IPS-11a (cell line): ENCODE data around the gene MARCHF9.

Experiments
- H3K4me3 ChIP-seq: one replicate; pipeline ENCODE4 v1.5.1; 2013; ENCODE audit warnings: low read depth, low read length, control low read depth

MARCHF9 gene

GRCh38 chr12:57737467-57738460 is 17.1 kb upstream of the MARCHF9 start:
- H3K4me3 ChIP-seq = peak overlapping the region; percentile 8

- peak within 1 kb of the TSS; percentile 30 for H3K4me3 ChIP-seq
These were observed 16.2 kb upstream of the MARCHF9 start, which contains the start of gene AGAP2 for GRCh38 chr12:57738661-57739237. AGAP2 (minus strand) TSS chr12:57738742; CDS start chr12:57738246, 496 bp downstream.

GRCh38 chr12:57739387-57739786 is 15.5 kb upstream of the MARCHF9 start:
- no peak overlapping the region for H3K4me3 ChIP-seq

- no peak overlapping the region for H3K4me3 ChIP-seq
These were observed 14.9 kb upstream of the MARCHF9 start for GRCh38 chr12:57739914-57740538.

GRCh38 chr12:57740656-57741412 is 14.1 kb upstream of the MARCHF9 start:
- no peak overlapping the region for H3K4me3 ChIP-seq

GRCh38 chr12:57741413-57741789 is 13.5 kb upstream of the MARCHF9 start:
- no peak overlapping the region for H3K4me3 ChIP-seq

- H3K4me3 ChIP-seq = no peak overlapping the region
These were observed 12.8 kb upstream of the MARCHF9 start for GRCh38 chr12:57741844-57742738.

GRCh38 chr12:57743769-57744168 is 11.1 kb upstream of the MARCHF9 start:
- H3K4me3 ChIP-seq = no peak overlapping the region

- peak overlapping the region; percentile 76 for H3K4me3 ChIP-seq
These were observed 10.6 kb upstream of the MARCHF9 start for GRCh38 chr12:57744194-57744776.

GRCh38 chr12:57744777-57745484 is 10.0 kb upstream of the MARCHF9 start, which contains the start of gene TSPAN31:
TSPAN31 (plus strand) TSS chr12:57745039; CDS start chr12:57745155, 116 bp downstream.
- H3K4me3 ChIP-seq = peak within 1 kb of the TSS; percentile 76

GRCh38 chr12:57745485-57745881 is 9.4 kb upstream of the MARCHF9 start:
- H3K4me3 ChIP-seq = peak overlapping the region; percentile 76

- H3K4me3 ChIP-seq = no peak overlapping the region
These were observed 8.9 kb upstream of the MARCHF9 start for GRCh38 chr12:57746025-57746424.

- no peak overlapping the region for H3K4me3 ChIP-seq
These were observed 5.8 kb upstream of the MARCHF9 start for GRCh38 chr12:57749061-57749460.

- H3K4me3 ChIP-seq = peak overlapping the region; percentile 93
These were observed 4.1 kb upstream of the MARCHF9 start for GRCh38 chr12:57750561-57751431.

- peak overlapping the region; percentile 93 for H3K4me3 ChIP-seq
These were observed 3.5 kb upstream of the MARCHF9 start for GRCh38 chr12:57751432-57751787.

- peak within 1 kb of the TSS; percentile 93 for H3K4me3 ChIP-seq
These were observed 2.9 kb upstream of the MARCHF9 start, which contains the start of gene CDK4 for GRCh38 chr12:57751788-57752667. CDK4 (minus strand) TSS chr12:57752310; CDS start chr12:57751717, 593 bp downstream.

- H3K4me3 ChIP-seq = peak overlapping the region; percentile 13
These were observed 2.3 kb upstream of the MARCHF9 start for GRCh38 chr12:57752668-57753000.
